GM12878 (cell line): ENCODE data around the gene ARHGAP26. TPM values are rescaled to one million over a fixed set of nuclear protein-coding genes. Genes with fewer than 3 reads are reported as not detected.

Source experiments
- ATAC-seq: fragments of 200-7000 bp; cut with Tn5 transposase; 3 replicates; pipeline ENCODE4 v1.9.1; 2020; ENCODE audit warnings: mild to moderate bottlenecking, moderate library complexity
- BruUV-seq: library from RNA; stranded (reverse); fragments of 400-500 nt; replicated peaks from 2 replicates; lab custom pipeline; 2021; lab: Mats Ljungman, UMichigan
- CTCF ChIA-PET: fragments of 300-600 bp; sonication (Branson Sonifier 250); formaldehyde crosslinking; extraction: SDS; loops from one replicate; lab custom pipeline; 2021; ENCODE audit warnings: inconsistent platforms; lab: Yijun Ruan, JAX
- POLR2A ChIA-PET: fragments of 350-600 bp; formaldehyde crosslinking; extraction: SDS; loops from one replicate; lab custom pipeline; 2021; ENCODE audit warnings: inconsistent platforms; lab: Charles Lee
- RAD21 ChIA-PET: fragments of 300-600 bp; sonication (Branson Sonifier 250); formaldehyde crosslinking; loops from one replicate; lab custom pipeline; 2023; ENCODE audit warnings: antibody characterized with exemption; ENCODE audit not compliant: unreplicated experiment; lab: Charles Lee
- SMC1A ChIA-PET: fragments of 300-600 bp; sonication (Branson Sonifier 250); formaldehyde crosslinking; loops from one replicate; lab custom pipeline; 2023; ENCODE audit not compliant: unreplicated experiment, uncharacterized antibody; lab: Charles Lee
- DNase-seq: peaks from one replicate; pipeline ENCODE4 v3.0.0-alpha.2; 2011; ENCODE audit warnings: low read depth, low spot score
- FAIRE-seq: peaks from 3 replicates; lab custom pipeline; 2011; peaks lifted over from hg19 to GRCh38; lab: Jason Lieb, UNC
- H2AFZ ChIP-seq: 2 replicates; pipeline ENCODE4 v1.6.0; 2011; ENCODE audit warnings: low read depth, low read length, control low read depth; ENCODE audit not compliant: control insufficient read depth
- H3K27ac ChIP-seq: 2 replicates; pipeline ENCODE4 v1.5.1; 2011; ENCODE audit warnings: control low read depth; ENCODE audit not compliant: control insufficient read depth, insufficient read depth
- H3K27me3 ChIP-seq, 2 experiments: replicated peaks in 1 of 2; 2 replicates each; pipeline versions ENCODE4 v1.6.0 to v1.6.1; 2011; ENCODE audit warnings: low read length in 1 of 2; ENCODE audit not compliant: control insufficient read depth in 2 of 2, insufficient read depth in 2 of 2
- H3K36me3 ChIP-seq, 2 experiments: 2 replicates each; pipeline ENCODE4 v1.5.1; 2011; ENCODE audit warnings: low read length in 1 of 2; ENCODE audit not compliant: control insufficient read depth in 2 of 2, insufficient read depth in 2 of 2
- H3K4me1 ChIP-seq: 2 replicates; pipeline ENCODE4 v1.6.1; 2011; ENCODE audit warnings: mild to moderate bottlenecking, low read length, moderate library complexity, mixed read lengths; ENCODE audit not compliant: control insufficient read depth, insufficient read depth
- H3K4me2 ChIP-seq: 2 replicates; pipeline ENCODE4 v1.6.0; 2011; ENCODE audit warnings: control low read depth; ENCODE audit not compliant: control insufficient read depth, insufficient read depth
- H3K4me3 ChIP-seq: fragments of 200-600 bp; sonication (generic); 2 replicates; pipeline ENCODE4 v1.5.1; 2016
- H3K79me2 ChIP-seq: 2 replicates; pipeline ENCODE4 v1.6.0; 2011; ENCODE audit warnings: low read length; ENCODE audit not compliant: control insufficient read depth, insufficient read depth
- H3K9ac ChIP-seq: 2 replicates; pipeline ENCODE4 v1.8.0; 2011; ENCODE audit warnings: low read length, control low read depth, mixed read lengths; ENCODE audit not compliant: control insufficient read depth, insufficient read depth
- H3K9me3 ChIP-seq: replicated peaks from 3 replicates; pipeline ENCODE4 v1.5.1; 2011; ENCODE audit warnings: mild to moderate bottlenecking, low read length; ENCODE audit not compliant: control insufficient read depth, insufficient read depth
- H4K20me1 ChIP-seq: 2 replicates; pipeline ENCODE4 v1.6.0; 2011; ENCODE audit not compliant: control insufficient read depth, insufficient read depth
- ASH2L ChIP-seq: fragments of 300-600, 200-600 bp; sonication (generic); IDR thresholded peaks from 2 replicates; pipeline ENCODE4 v1.6.1; 2017; ENCODE audit warnings: low read depth, mild to moderate bottlenecking, borderline replicate concordance
- BACH1 ChIP-seq: fragments of 450-650 bp; IDR thresholded peaks from 2 replicates; pipeline ENCODE4 v1.6.1; 2017; ENCODE audit warnings: mild to moderate bottlenecking, borderline replicate concordance
- BCL11A ChIP-seq: IDR thresholded peaks from 2 replicates; pipeline ENCODE4 v1.6.1; 2011; ENCODE audit warnings: low read depth, low read length
- CEBPB ChIP-seq, 2 experiments: fragments of 150-350 bp in 1 of 2; IDR thresholded peaks; 2 replicates each; pipeline ENCODE4 v1.6.1; 2012 to 2014; ENCODE audit warnings: low read depth in 2 of 2, low read length in 2 of 2, borderline replicate concordance in 1 of 2, inconsistent platforms in 1 of 2
- ELK1 ChIP-seq: IDR thresholded peaks from 2 replicates; pipeline ENCODE4 v1.6.1; 2012; ENCODE audit warnings: low read depth, low read length, improper control_type of control experiment
- FOS ChIP-seq: IDR thresholded peaks from 3 replicates; pipeline ENCODE4 v1.6.1; 2011; ENCODE audit warnings: borderline replicate concordance; ENCODE audit not compliant: insufficient read length; ENCODE audit errors: extremely low read depth
- NFIC ChIP-seq: IDR thresholded peaks from 2 replicates; pipeline ENCODE4 v1.6.1; 2012; ENCODE audit warnings: low read depth, mild to moderate bottlenecking, inconsistent platforms, low read length, moderate library complexity
- NR2C1 ChIP-seq: fragments of 450-650 bp; IDR thresholded peaks from 2 replicates; pipeline ENCODE4 v1.6.1; 2017; ENCODE audit warnings: antibody characterized with exemption, mild to moderate bottlenecking, moderate library complexity
- PAX8 ChIP-seq: fragments of 450-650 bp; IDR thresholded peaks from 2 replicates; pipeline ENCODE4 v1.6.1; 2017; ENCODE audit warnings: mild to moderate bottlenecking, moderate library complexity
- RAD21 ChIP-seq: IDR thresholded peaks from 2 replicates; pipeline ENCODE4 v1.6.1; 2011; ENCODE audit warnings: mild to moderate bottlenecking, low read depth, low read length, moderate library complexity; ENCODE audit not compliant: insufficient read depth
- RB1 ChIP-seq: fragments of 450-650 bp; formaldehyde crosslinking; IDR thresholded peaks from 2 replicates; pipeline ENCODE4 v1.6.1; 2017; ENCODE audit warnings: mild to moderate bottlenecking, borderline replicate concordance
- RCOR1 ChIP-seq: conservative IDR thresholded peaks from 2 replicates; pipeline ENCODE4 v1.6.1; 2012; ENCODE audit warnings: low read depth, low read length, improper control_type of control experiment
- TARDBP ChIP-seq: IDR thresholded peaks from 2 replicates; pipeline ENCODE4 v1.6.1; 2016; ENCODE audit warnings: borderline replicate concordance
- TCF7 ChIP-seq: IDR thresholded peaks from 2 replicates; pipeline ENCODE4 v1.6.1; 2014; ENCODE audit warnings: antibody characterized with exemption, borderline replicate concordance
- ZBTB4 ChIP-seq: fragments of 450-650 bp; formaldehyde crosslinking; IDR thresholded peaks from 2 replicates; pipeline ENCODE4 v1.4.0; 2022; ENCODE audit warnings: mild to moderate bottlenecking, moderate library complexity
- ZNF24 ChIP-seq: fragments of 450-650 bp; IDR thresholded peaks from 2 replicates; pipeline ENCODE4 v1.6.1; 2017; ENCODE audit warnings: antibody characterized with exemption, mild to moderate bottlenecking
- ZNF384 ChIP-seq: IDR thresholded peaks from 2 replicates; pipeline ENCODE4 v1.6.1; 2012; ENCODE audit warnings: low read depth, mild to moderate bottlenecking, low read length, improper control_type of control experiment, borderline replicate concordance
- ZNF622 ChIP-seq: fragments of 450-650 bp; IDR thresholded peaks from 2 replicates; pipeline ENCODE4 v1.6.1; 2017; ENCODE audit warnings: mild to moderate bottlenecking, inconsistent platforms
- WGBS: methylation state at CpG from one replicate; pipeline ENCODE4 v1.1.6; 2016; ENCODE audit warnings: low lambda C conversion rate; ENCODE audit not compliant: insufficient replicate concordance, insufficient coverage; ENCODE audit errors: missing lambda C conversion rate; 5-methylcytosine and 5-hydroxymethylcytosine counted together
- in situ Hi-C: fragments of 300-500 bp; cut with MboI; formaldehyde crosslinking; loops from 9 replicates; pipeline ENCODE4 v1.14.3; 2018; ENCODE audit warnings: mixed read lengths
- intact Hi-C: fragments of 100-400 bp; cut with micrococcal nuclease; formaldehyde crosslinking; loops from one replicate; pipeline ENCODE4 v1.14.2; 2022; ENCODE audit not compliant: unreplicated experiment
- polyA plus RNA-seq, 11 experiments: library from polyadenylated mRNA; depleted of rRNA in 4 of 11; unstranded in 6 of 11; stranded (reverse) in 5 of 11; fragments of >200 nt; fragmentation: Nextera tagmentation in 4 of 11; fragmentation: Illumina TruSeq in 1 of 11; extraction: Ambion mirVana in 4 of 11; extraction: Trizol in 1 of 11; gene quantifications; 1 replicate in 1 of 11; 2 replicates in 10 of 11; pipeline versions ENCODE4 v1.2.1 to v1.2.3, GENCODE V29; 2011 to 2016; ENCODE audit warnings: inconsistent platforms in 2 of 11, missing spikeins in 2 of 11, low read depth in 1 of 11
- total RNA-seq, 4 experiments: library from RNA; depleted of rRNA in 3 of 4; stranded (reverse); fragments of >200 nt in 3 of 4; fragmentation: Illumina TruSeq in 1 of 4; extraction: Trizol in 1 of 4; gene quantifications; 2 replicates each; pipeline versions ENCODE4 v1.2.1 to v1.2.3, GENCODE V29; 2013 to 2021
- TF ChIP-seq, protein P1 (sequence below): fragments of 150-350 bp; IDR thresholded peaks from 2 replicates; pipeline ENCODE4 v1.6.1; 2014; ENCODE audit warnings: mild to moderate bottlenecking, low read depth, low read length

ARHGAP26 gene
- total and polyA plus RNA-seq, 10 of the 15 experiments (the other 5 are each of a cell fraction or from before 2014, with no cell fraction given), result 9.4 to 41.5 (median 19.3) TPM

GRCh38 chr5:142825378-142826089 is 55.4 kb downstream of the ARHGAP26 start (continued):
- TF ChIP-seq ZNF24 (no peak), BACH1 (no peak), CEBPB (IDR thresholded peaks at IDR 0.05; ENCODE audit: borderline replicate concordance in 1 of 2, low read depth in 2 of 2, low read length in 2 of 2) (no peak), FOS (no peak), RB1 (no peak)
- TF ChIP-seq, all 136 proteins: peak for 0

DNA sequence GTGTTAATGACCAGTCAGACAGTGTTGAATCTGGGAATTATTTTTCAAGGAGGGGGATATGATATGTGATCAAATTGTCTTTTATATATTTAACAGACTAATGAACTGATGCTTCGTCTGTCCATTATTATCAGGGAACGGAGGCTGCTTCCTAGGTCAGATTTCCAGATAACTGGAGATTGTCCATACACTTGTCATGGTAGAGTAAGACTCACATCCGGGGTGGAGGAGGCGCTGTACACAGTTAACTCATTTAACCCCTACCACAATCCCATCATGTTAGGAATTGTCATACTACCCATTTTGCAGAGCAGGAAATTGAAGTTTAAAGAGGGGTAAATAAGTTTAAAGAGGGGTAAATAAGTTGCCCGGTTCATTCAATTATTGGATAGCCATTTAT is 55.9 kb downstream of the ARHGAP26 start:
- no peak overlapping the region for H3K4me2 ChIP-seq
- no peaks in the 10 kb centered on the region for H3K79me2 ChIP-seq
- no peaks in the 10 kb centered on the region for H3K36me3 ChIP-seq
- in situ Hi-C loops, result no loop called here
- H3K4me1 ChIP-seq, result peaks cover 6% of the 10 kb centered on the region; the same call in 1 of the 2 replicates
- H3K27ac ChIP-seq, result no peak overlapping the region
- intact Hi-C loops, result no loop called here
- no peak overlapping the region for H3K4me3 ChIP-seq
- 83% methylated on average over 5 of the region's 5 CpGs for WGBS
- BruUV-seq, result no TSS peak
- no peaks in the 10 kb centered on the region for H4K20me1 ChIP-seq
- no peak for FAIRE-seq
- no peak overlapping the region for H3K9ac ChIP-seq
- POLR2A ChIA-PET, result no interaction called here
- RAD21 ChIA-PET, result no interaction called here
- CTCF ChIA-PET, result no interaction called here
- no peak for ATAC-seq
- SMC1A ChIA-PET, result no interaction called here
- DNase-seq, result no peak
- H3K9me3 ChIP-seq, result no peaks in the 10 kb centered on the region; the same call in 2 of the 3 replicates
- H2AFZ ChIP-seq, result no peak overlapping the region
- H3K27me3 ChIP-seq, result no peaks in the 10 kb centered on the region
- TF ChIP-seq TCF7, result no peak
- TF ChIP-seq, protein P1, sequence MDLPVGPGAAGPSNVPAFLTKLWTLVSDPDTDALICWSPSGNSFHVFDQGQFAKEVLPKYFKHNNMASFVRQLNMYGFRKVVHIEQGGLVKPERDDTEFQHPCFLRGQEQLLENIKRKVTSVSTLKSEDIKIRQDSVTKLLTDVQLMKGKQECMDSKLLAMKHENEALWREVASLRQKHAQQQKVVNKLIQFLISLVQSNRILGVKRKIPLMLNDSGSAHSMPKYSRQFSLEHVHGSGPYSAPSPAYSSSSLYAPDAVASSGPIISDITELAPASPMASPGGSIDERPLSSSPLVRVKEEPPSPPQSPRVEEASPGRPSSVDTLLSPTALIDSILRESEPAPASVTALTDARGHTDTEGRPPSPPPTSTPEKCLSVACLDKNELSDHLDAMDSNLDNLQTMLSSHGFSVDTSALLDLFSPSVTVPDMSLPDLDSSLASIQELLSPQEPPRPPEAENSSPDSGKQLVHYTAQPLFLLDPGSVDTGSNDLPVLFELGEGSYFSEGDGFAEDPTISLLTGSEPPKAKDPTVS, result no peak
- TF ChIP-seq ZNF622, result no peak
- no peak for TF ChIP-seq RCOR1
- TF ChIP-seq ELK1, result no peak
- TF ChIP-seq BCL11A, result no peak
- TF ChIP-seq ZBTB4 (CRISPR knock-in tag), result no peak
- no peak for TF ChIP-seq PAX8
- TF ChIP-seq NR2C1, result no peak
- no peak for TF ChIP-seq NFIC
- no peak for TF ChIP-seq ZNF384
- TF ChIP-seq TARDBP, result no peak
- no peak for TF ChIP-seq RAD21
- TF ChIP-seq ASH2L, result no peak
